NCI-H2227 (cell line): ENCODE results near the gene AGT.
A peak's percentile ranks its signal among the peaks of the same experiment; 100 is the strongest.
"Not testable (repeated sequence)": the region's sequence is repeated elsewhere in the genome, so short reads cannot be mapped to it uniquely, and the experiment has no call there.

Source experiments
- DNase-seq: peaks from one replicate; lab custom pipeline; 2025; ENCODE audit not compliant: unreplicated experiment; lab: John Stamatoyannopoulos, UW

The AGT gene

DNA sequence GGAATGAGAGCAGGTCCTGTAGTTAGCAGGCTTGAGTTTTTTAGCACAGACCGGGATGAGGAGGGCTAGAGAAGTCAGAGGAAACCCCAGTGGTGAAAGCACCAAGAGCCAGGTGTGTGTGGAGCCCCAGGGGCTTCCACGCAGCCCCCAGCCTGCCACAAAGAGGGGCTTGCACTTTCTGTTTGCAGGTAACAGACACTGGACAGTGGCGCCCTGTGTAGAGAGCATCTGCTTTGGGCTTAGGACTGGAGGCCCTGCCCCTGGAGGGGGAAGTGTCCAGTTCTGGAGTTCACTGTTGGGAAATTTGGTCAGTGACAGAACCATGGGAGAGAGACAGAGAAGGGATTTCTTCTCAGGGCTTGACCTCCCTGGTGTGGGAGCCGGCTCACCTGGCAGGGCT, 19.5 kb downstream of the AGT start:
- DNase-seq, result no peak

DNA sequence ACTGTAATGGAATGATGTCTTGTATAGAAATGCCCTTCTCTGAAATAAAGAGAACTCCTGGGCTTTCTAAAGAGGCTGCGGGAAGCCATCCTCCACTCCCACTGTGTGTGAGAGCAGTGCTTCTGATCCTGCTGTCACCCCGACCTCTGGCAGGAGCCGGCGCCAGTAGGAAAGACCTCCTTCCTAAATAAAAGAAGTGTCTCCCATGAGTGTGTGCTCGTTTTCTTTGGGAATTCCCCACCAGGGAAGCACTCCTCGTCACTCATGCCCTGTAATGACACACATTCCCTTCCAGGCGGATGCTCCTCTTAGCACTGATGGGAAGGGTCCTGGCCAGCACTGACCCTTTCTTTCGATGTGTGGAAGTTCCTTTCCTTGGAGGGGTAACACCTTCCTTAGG, 20.1 kb downstream of the AGT start:
- no peak for DNase-seq

DNA sequence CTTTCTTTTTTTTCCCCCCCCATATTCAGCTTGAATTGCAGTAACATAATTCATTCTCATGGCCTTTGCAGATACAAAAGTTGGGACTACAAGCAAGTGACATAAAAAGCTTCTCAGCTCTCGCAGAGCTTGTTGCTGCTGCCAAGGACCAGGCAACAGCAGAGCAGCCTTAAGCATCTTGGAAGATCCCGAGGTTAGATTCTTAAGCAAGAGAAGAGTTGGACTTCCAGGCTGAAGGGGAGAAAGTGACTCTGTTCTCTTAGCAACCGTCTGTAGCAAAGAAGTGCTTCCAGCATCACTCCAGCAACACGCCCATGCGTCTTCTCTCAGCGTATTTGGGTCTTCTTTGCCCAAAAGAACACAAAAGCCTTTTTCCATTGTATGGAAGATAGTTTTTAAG, 20.7 kb downstream of the AGT start:
- DNase-seq, result no peak

- no peak for DNase-seq
Measured at GRCh38 chr1:230691615-230692014, 22.3 kb downstream of the AGT start.

DNA sequence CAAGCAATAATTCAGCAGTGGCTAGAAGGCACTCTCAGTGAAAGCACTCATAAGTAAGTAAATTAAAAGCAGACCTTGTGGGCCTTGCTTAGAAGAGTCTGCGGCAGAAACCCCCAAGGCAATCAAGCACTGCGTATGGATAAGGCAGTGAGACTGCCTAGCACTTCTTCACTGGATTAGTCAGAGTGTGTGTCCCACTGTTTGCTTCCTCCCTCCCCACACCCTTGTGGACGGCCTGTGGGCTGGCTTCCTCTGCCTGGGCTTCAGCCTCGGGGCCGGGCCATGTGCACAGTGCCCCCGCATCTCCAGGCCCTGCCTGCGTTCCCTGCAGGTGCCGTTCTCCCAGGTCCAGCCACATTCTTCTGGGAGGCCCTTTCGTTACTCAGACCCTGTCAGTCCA, 23.8 kb downstream of the AGT start:
- no peak for DNase-seq

GRCh38 chr1:230686747-230687146, 27.2 kb downstream of the AGT start:
- no peak for DNase-seq

- DNase-seq, result no peak
Measured at GRCh38 chr1:230684998-230685397, 28.9 kb downstream of the AGT start.

DNA sequence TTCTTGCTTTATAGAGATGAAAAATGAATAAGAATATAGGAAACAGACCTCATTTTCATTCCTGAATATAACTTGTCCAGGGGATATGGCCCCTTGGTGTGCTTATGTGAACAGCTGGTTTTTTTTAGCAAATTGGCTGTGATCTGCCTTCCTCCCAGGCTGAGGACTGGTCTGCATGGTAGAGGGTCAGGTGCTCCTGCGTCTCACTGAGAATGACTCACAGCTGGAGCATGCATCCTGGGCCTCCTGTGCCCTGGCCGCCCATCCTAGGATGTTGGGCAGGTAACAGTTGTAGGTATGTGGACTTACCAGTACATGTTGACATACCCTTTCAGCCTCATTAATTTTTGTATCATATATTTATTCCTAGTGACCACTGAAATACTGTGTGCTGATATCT, 29.8 kb downstream of the AGT start:
- DNase-seq, result no peak

DNA sequence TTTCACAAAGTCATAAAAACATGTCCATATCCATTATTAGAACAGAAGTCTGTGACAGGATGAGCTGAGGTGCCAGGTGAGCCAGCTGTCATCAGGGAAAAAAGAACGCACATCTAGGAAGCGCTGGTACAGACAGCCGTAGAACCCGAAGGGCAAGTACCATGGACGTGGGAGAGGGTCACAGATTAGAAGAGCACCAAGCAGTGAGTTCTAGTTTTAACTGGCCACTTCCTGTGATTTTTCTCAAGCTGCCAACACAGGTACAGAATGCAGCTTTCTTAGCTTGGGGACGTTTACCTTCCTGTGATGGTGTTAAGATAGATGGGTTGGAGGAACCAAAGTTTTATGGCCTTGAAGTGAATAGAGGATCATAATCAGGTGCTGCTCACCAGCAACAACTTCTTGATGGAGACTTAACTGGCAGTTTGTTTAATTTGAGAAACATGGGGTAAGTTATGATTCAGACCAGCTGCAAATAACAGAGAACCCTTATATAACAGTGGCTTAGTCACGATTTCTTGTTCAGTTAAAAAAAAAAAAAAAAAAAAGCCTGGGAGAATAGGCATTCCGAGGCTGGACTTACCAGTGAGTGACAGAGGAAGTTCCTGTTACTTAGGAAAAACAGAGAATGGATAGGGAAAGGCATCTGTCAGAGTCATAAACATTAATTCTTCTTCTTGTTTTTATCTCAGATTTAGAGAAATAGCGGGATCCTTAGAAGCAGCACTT, 30.9 kb downstream of the AGT start:
- DNase-seq, result no peak

GRCh38 chr1:230682274-230682673, 31.6 kb downstream of the AGT start:
- peak; percentile 16 for DNase-seq

DNA sequence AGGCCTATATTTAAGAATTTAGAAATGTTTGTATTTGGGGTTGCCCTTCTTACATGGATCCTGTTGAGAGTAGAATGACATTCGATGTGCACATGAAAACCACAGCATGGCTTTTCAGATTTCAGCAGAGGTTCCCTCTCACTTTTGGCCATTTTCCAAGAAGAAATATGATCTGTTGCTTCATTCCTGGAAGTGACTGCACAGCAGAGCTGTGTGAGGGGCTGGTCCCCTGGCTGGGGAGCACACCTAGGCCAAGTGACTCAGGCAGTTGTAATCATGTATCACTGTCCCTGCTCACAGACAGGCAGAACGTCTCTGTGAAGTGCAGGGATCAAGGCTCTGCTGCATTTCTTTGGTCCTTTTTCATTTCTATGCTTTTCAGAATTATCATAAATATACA, 32.3 kb downstream of the AGT start:
- peak; percentile 54 for DNase-seq

GRCh38 chr1:230680300-230681025, 33.5 kb downstream of the AGT start:
- DNase-seq, result no peak

- no peak for DNase-seq
Measured at GRCh38 chr1:230679825-230680224, 34.1 kb downstream of the AGT start.

GRCh38 chr1:230679192-230679591, 34.7 kb downstream of the AGT start:
- DNase-seq, result no peak

DNA sequence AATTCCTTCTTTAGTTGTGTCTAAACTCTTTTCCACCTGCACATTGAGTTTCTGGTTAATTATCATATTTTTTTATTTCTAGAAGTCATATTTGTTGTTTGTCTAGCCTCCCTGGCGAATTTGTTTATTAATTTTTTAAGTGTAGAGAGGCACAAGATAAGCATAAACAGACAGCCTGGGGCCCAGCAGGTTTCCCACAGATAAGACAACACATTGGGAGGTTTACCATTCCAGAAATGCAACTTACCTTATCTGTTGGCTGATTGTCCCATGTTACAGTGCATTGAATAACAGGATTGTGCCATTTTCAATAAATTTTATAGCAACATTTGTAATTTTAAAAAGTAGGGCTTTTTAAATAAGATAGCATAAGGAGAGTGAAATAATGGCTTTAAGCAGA, 36.7 kb downstream of the AGT start:
- no peak for DNase-seq

GRCh38 chr1:230674581-230674980, 39.3 kb downstream of the AGT start:
- no peak for DNase-seq

GRCh38 chr1:230669543-230669942, 44.4 kb downstream of the AGT start:
- no peak for DNase-seq

DNA sequence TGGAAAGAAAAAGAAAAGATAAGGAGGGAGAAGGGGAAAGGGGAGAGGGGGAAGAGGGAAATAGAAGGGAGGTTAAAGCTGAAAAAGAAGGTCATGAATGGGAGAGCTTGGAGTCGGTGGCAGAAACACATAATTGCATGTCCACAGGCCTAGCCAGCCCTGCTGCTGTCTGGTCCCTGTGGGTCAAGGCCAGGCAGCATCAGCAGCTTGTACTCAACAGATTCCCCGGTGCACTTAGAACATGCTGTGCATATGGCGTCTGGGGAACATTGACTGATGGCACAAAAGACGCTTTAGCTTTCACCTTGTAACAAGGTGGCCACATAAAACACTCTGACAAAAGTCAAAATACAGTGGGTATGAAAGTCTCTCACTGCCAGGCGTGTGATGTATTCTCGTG, 45.7 kb downstream of the AGT start:
- no peak for DNase-seq

DNA sequence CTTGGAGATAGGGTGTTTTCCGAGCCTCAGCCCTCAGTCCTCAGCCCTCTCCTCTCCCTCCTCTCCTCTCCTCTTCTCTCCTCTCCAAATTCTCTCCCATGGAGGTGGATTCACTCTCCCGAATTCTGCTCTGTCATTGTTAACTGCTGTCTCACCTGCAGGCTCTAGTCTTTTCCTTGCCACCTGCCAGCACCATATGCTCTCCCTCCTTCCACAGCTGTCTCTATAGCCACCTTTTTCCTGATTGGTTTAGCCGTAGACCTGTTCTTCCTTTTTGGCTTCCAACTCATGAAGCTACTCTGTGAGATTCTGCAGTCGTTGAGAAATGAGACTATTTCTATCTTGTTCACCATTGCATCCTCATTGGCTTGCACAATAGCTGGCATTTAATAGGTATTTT, 51.9 kb downstream of the AGT start:
- DNase-seq, result no peak

GRCh38 chr1:230658691-230659090, 55.2 kb downstream of the AGT start:
- no peak for DNase-seq

DNA sequence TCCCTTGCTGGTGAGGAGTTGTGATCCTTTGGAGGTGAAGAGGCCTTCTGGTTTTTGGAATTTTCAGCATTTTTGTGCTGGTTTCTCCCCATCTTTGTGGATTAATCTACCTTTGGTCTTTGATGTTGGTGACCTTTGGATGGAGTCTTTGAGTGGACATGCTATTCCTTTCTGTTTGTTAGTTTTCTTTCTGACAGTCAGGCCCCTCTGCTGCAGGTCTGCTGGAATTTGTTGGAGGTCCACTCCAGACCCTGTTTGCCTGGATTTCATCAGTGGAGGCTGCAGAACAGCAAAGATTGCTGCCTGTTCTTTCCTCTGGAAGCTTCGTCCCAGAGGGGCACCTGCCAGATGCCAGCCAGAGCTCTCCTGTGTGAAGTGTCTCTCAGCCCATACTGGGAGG, 55.8 kb downstream of the AGT start:
- DNase-seq, result not testable (repeated sequence)

GRCh38 chr1:230656719-230657118, 57.2 kb downstream of the AGT start:
- DNase-seq, result not testable (repeated sequence)
